NCI-H2196 treated with DMSO at 0.1 percent for 48 hours (cell line): ENCODE data around the gene ZNF276.
"Not testable (repeated sequence)": the region's sequence is repeated elsewhere in the genome, so short reads cannot be mapped to it uniquely, and the experiment has no call there.

ENCODE experiments used
- DNase-seq: peaks from one replicate; lab custom pipeline; 2025; ENCODE audit not compliant: unreplicated experiment; lab: John Stamatoyannopoulos, UW

The ZNF276 gene

DNA sequence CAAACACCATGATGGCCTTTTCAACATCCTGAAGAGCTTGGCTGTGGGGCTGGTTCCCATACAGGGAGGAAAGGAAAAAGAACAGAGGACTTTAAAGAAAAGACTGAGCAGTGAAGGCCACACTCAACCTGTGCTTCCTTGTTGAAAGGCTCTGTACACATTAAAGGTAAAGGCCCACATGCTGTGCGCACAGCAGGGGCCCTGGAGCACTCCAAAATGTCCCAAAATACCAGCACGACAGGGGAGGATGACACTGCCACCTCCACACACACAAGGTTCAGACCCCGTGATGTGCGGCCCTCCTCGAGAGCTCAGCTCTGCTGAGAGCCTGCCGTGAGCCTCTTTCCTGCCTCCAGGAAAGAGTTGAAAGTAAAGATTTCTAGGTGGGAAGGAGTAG lies 58.6 kb downstream of the ZNF276 start:
- DNase-seq = no peak

DNA sequence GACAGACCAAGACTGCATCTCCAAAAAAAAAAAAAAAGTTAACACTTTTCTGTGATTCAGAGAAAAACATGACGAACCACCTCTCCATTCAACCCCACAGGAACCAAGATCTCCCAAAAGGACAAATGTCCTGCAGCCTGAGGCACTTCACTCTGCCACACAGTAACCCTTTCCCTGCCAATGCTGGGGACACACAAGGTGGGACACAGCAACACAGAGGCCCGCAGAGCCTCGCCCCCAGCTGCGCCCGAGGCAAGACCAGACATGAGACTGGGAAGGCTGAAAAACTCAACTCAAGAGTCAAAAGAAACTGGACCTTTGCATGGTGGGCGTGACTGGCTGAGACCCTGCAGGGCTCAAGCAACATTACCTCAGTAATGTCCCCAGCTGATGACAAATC lies 61.2 kb downstream of the ZNF276 start:
- no peak for DNase-seq

DNA sequence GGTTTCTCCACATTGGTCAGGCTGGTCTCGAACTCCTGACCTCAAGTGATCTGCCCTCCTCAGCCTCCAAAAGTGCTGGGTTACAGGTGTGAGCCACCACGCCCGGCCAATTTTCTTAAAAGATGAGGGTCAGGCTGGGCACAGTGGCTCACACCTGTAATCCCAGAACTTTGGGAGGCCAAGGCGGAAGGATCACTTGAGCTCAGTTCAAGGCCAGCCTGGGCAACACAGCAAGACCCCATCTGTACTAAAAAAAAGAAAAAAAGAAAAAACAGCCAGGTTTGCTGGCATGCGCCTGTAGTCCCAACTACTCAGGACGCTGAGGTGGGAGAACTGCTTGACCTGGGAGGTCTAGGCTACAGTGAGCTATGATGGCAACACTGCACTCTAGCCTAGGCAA lies 62.6 kb downstream of the ZNF276 start:
- not testable (repeated sequence) for DNase-seq

DNA sequence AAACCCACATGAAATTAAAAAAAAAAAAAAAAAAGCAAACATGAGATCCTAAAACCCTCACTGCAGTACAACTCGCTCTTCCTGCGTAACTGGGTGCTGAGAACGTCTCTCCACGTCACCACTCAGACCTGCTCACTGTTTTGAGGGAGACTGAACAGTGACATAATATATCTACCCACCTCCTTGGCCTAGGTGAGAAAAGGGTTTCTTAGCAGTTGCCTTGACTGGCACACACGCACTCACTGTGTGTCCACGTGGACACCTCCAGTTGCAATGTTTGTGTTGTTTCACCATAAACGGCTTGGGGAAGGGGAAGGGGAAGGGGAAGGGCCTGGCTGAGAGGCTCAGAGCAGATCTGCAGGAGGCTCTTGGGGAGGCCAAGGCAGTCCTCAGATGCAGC lies 63.1 kb downstream of the ZNF276 start:
- DNase-seq = no peak

DNA sequence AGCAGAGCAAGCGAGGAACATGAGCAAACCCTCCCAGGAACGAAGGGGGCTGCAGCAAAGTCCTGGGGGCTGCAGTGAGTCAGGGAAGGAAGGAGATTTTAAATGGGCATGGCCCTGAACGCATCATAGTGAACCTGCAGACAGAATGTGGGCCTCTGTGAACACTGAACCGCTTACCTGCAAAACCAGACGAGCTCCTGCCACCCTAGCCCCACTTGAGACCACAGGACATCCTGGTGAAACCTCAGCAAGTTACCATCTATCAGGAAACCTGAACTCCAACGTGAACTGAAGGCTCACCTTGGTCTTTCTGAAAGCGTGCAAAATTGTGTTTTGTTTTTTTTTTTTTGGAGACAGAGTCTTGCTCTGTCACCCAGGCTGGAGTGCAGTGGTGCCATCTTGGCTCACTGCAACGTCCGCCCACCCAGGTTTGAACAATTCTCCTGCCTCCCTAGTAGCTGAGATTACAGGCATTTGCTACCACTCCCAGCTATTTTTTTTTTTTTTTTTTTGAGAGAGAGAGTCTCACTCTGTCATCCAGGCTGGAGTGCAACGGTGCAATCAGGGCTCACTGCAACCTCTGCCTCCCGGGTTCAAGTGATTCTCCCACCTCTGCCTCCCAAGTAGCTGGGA lies 64.3 kb downstream of the ZNF276 start:
- no peak for DNase-seq

DNA sequence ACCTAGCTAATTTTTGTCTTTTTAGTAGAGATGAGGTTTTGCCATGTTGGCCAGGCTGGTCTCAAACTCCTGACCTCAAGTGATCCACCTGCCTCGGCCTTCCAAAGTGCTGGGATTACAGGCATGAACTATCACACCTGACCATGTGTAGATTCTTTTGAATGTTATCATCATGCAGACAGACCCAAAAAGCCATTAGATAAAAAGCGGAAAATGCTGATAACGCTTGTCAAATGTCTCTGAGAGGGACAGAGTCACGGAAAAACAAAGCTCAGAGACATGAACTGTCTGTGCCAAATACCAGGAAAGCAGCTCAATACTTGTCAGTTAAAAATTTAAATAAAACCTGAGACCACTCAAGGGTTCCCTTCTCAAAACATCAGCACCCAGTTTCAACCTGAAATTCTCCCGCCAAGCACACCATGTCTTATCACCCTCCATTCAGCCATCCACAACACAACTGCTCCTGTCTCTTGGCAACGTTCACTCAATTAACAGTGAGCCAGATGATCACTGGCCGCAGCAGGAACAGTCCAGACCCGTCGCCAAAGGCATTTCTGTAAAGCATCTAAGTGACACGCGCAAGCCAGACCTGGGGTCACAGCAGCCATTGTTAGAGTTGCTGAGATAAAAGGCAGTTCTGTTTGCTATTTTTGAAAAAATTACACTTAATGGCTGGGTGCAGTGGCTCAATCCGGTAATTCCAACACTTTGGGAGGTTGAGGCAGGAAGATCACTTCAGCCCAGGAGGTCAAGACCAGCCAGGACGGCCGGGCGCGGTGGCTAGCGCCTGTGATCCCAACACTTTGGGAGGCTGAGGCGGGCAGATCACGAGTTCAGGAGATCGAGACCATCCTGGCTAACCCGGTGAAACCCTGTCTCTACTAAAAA lies 65.4 kb downstream of the ZNF276 start:
- DNase-seq = no peak

DNA sequence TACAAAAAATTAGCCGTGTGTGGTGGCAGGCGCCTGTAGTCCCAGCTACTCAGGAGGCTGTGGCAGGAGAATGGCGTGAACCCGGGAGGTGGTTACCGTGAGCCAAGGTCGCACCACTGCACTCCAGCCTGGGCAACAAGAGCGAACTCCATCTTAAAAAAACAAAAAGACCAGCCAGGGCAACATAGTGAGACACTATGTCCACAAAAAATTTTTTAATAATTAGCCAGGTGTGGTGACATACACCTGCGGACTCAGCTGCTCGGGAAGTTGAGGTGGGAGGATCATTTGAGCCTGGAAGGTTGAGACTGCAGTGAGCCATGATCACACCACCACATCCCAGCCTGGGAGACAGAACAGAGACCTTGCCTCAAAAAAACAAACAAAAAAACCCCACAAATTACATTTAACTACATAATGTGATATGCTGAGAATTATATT lies 66.0 kb downstream of the ZNF276 start:
- no peak for DNase-seq
